Activated T-helper 1 cell treated with anti-CD3 and anti-CD28 coated beads, Interleukin-12 subunit alpha, Interleukin-12 subunit beta, Interleukin-2, Interleukin-4 antibody, amounts not matched to agents 30 ng/mL and 10 ng/mL and 1 ng/mL, durations not matched to agents 14 hours and 24 hours and 36 hours (primary cell): ENCODE measurements around the gene TPRN. TPM values are rescaled to one million over a fixed set of nuclear protein-coding genes. Genes with fewer than 3 reads are reported as not detected.

Source experiments
- DNase-seq: peaks from one replicate; pipeline ENCODE4 v3.0.0; 2021; ENCODE audit warnings: low spot score
- H3K27ac Mint-ChIP-seq: one replicate; pipeline ENCODE4 v1.8.0; 2021; ENCODE audit warnings: mild to moderate bottlenecking, mixed read lengths
- H3K27me3 Mint-ChIP-seq: one replicate; pipeline ENCODE4 v1.8.0; 2022; ENCODE audit warnings: mild to moderate bottlenecking, moderate library complexity, mixed read lengths; ENCODE audit not compliant: insufficient read depth
- H3K36me3 Mint-ChIP-seq: one replicate; pipeline ENCODE4 v1.8.0; 2021; ENCODE audit warnings: low read depth, mixed read lengths
- H3K4me1 Mint-ChIP-seq: one replicate; pipeline ENCODE4 v1.8.0; 2021; ENCODE audit warnings: low read depth, mixed read lengths
- H3K4me3 Mint-ChIP-seq: one replicate; pipeline ENCODE4 v1.8.0; 2021; ENCODE audit warnings: mild to moderate bottlenecking, moderate library complexity, mixed read lengths
- H3K9me3 Mint-ChIP-seq: one replicate; pipeline ENCODE4 v1.8.0; 2021; ENCODE audit warnings: mixed read lengths
- intact Hi-C: fragments of 100-400 bp; cut with micrococcal nuclease; formaldehyde crosslinking; loops from one replicate; pipeline ENCODE4 v1.15.1; 2024
- total RNA-seq: library from RNA; stranded (reverse); gene quantifications from 2 replicates; pipeline ENCODE4 v1.2.3, GENCODE V29; 2022

TPRN gene
- total RNA-seq, 1 donor from 2014 or later: 17.2 TPM

DNA sequence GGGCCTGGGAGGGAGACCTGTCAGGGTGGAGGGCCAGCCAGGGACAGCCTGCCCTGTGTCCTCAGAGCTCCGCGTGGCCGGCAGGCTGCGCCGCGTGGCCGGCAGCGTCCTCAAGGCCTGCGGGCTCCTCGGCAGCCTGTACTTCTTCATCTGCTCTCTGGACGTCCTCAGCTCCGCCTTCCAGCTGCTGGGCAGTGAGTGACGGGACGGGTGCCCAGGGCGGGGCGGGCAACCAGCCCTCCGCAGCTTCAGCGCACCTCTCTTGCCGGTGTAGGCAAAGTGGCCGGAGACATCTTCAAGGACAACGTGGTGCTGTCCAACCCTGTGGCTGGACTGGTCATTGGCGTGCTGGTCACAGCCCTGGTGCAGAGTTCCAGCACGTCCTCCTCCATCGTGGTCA is 32.0 kb upstream of the TPRN start:
- Mint-ChIP-seq H3K36me3 (no peaks in the 10 kb centered on the region), H3K4me3 (no peak overlapping the region), H3K9me3 (no peaks in the 10 kb centered on the region), H3K4me1 (peaks cover 3% of the 10 kb centered on the region), H3K27me3 (peaks cover 5% of the 10 kb centered on the region), H3K27ac (no peak overlapping the region)
- DNase-seq: no peak
- intact Hi-C loops: no loop called here

DNA sequence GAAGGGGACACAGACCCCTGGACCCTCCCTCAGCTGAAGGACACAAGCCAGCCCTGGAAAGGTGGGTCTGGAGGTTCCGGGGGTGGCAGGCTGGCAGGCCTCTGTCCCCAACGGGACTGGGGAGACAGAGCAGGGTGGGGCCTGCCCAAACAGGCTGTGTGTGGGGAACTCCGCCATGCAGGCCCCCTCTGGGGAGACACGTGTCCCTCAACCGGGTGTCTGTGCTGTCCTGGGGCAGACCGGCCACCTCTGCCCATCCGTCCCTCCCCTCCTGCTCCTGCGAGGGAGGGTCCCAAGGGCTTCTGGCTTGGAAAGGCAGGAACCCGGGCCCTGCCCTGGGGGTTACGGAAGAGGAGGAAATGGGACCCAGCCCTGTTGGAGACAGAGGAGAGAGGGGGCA is 31.6 kb upstream of the TPRN start:
- intact Hi-C loops: no loop called here
- Mint-ChIP-seq H3K27ac (no peak overlapping the region), H3K27me3 (peaks cover 5% of the 10 kb centered on the region), H3K36me3 (no peaks in the 10 kb centered on the region), H3K9me3 (no peaks in the 10 kb centered on the region), H3K4me3 (no peak overlapping the region), H3K4me1 (peaks cover 5% of the 10 kb centered on the region)
- no peak for DNase-seq

DNA sequence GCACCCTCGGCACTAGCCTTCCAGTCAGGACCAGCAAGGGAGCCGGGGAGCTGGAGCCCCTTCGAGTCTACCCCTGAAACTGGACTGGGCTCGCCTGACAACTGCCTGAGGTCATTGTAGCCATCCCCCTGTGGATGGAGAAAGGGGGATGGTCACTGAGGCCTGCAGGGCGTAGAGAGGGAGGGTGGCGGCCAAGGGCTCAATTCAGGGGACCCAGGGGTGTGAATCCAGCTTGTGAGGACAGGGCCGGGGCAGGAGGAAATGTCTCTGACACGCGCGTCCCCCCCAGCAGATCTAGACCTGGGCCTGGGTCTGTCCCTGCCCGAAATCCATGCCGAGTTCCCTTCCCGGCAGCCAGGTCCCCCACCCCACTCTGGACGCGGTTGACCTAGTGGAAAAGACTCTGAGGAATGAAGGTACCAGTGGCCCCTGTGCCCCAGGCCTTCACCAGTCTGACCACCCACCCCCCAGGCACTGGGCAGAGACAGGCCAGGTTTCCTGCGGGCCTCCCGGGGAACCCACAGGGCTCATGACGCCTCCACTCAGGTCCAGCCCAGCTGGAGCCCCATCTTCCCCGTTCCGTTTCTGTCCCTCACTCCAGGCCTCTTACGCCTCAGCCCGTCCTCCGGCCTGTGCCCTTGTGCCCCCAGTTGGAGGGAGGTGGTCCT is 31.0 kb upstream of the TPRN start:
- no peak for DNase-seq
- Mint-ChIP-seq H3K4me3 (no peak overlapping the region), H3K27ac (no peak overlapping the region), H3K9me3 (no peaks in the 10 kb centered on the region), H3K4me1 (peaks cover 5% of the 10 kb centered on the region), H3K36me3 (no peaks in the 10 kb centered on the region), H3K27me3 (peaks cover 5% of the 10 kb centered on the region)
- intact Hi-C loops: no loop called here

DNA sequence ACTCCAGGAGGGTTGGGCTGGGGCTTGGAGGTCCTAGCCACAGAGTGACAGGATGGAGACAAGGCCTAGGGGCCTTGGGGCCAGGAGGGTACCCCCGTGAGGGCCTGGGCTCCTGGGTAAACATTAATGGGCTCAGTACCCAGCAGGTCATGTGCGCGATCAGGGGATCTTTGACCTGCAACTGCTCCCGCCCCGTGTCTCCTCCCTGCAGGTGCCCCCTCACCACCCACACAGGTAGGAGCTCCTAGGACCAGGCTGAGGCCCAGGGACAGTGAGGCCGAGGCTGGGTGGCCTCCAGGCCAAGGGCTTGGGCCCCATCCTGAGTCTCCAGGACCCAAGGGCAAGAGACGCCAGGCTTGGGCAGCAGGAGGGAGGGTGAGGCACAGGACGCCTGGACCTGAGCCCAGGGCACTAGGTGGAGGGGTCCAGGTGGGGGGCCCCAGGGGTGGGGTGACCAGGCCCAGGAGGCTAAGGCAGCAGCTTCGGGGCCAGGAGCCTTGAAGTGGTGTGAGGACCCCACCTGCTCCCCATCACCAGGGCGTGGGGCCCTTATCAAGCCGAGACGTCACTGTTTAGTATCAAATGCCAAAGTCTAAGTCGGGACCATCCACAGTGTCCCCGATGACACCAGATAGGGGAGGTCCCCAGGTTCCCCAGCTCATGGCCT is 30.3 kb upstream of the TPRN start, which contains the start of gene SLC34A3:
SLC34A3 (plus strand) TSS at position 197 of the 667 bp plus-strand sequence. CDS start 802 bp downstream, outside the sequence.
- intact Hi-C loops: no loop called here
- Mint-ChIP-seq H3K27me3 (peaks cover 5% of the 10 kb centered on the region), H3K36me3 (no peaks in the 10 kb centered on the region), H3K4me1 (peaks cover 5% of the 10 kb centered on the region), H3K4me3 (no peak within 1 kb of the TSS), H3K27ac (no peak within 1 kb of the TSS), H3K9me3 (no peaks in the 10 kb centered on the region)
- DNase-seq: no peak

DNA sequence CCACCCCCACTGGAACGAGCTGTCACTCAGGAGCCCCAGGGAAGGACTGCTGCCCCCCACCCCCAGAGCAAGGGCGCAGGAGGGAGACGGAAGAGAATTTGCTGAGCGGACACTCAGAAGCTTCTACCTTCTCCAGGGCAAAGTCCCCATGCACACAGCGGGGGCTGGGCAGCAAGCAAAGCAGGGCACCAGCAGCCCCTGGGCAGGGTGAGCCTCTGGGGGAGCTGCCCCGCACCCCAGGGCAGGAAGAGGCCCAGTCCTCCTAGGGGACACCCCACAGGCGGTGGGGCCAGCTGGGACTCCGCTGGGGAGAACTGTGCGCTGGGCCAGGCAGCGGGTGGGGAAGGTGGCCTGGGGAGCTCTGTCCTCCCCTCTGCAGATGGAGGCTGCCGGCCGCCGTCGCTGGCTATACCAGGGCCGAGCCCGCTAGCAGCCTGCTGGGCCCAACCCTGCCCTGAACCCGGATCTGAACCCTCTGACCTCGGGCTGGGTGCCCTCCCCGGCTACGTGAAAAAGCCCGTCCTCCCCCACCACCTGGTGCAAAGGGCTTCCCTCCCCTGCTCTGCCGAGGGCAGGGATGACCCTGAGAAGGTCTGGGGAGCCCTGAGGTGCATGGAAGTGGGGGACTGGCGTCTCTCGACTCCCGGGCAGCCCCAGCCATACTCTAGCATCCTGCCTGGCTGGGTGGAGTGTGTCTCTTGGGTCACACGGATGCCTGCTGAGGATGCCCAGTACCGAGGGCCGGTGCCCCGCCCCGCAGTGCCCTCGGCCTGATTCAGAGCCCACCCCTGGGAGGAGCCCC is 29.6 kb upstream of the TPRN start:
- peaks cover 3% of the 10 kb centered on the region for H3K27me3 Mint-ChIP-seq
- H3K27ac Mint-ChIP-seq: no peak overlapping the region
- DNase-seq: no peak
- intact Hi-C loops: no loop called here
- H3K9me3 Mint-ChIP-seq: no peaks in the 10 kb centered on the region
- peaks cover 5% of the 10 kb centered on the region for H3K4me1 Mint-ChIP-seq
- no peaks in the 10 kb centered on the region for H3K36me3 Mint-ChIP-seq
- H3K4me3 Mint-ChIP-seq: no peak overlapping the region

DNA sequence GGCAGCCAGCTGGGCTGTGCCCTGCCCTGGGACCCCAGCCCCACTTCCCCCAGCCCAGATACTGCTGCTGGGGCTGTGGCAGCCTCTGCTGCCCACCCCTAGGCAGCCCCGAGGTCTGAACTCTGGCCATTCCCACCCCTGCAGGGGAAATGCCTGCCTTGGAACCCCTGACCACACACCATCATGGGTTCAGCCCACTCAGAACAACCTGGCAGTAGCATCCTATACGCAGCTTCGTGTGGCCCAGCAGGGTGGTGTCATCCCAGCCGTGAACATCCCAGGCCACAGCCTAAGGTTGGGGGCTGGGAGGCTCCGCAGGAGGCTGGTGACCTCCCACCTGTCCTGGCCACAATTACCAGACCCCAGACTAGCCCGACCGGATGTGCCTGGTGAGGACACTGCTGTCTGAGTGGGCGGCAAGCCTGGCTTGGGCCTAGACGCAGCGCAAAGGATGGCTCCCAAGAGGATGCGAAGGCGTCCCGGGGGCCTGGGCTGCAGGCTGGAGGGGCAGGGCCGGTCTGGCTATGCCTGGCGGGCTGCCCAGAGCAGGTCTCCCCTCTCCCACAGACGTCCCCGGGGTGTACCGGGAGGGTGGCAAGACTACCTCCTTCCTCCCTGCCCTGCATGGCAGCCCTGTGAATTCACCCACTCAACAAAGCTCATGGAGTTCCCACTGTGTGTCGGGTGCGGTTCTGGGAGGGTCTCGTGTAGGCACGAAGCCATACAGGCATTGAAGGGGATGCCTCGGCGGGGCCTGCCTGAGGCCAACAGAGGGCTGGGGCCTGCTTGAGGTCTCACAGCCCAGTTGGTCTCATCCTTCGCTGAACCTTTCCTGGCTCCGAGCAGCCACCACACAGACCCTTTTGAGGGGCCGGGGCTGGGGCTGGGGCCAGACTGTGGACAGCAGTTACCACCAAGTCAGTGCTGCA is 28.7 kb upstream of the TPRN start:
- Mint-ChIP-seq H3K4me3 (no peak overlapping the region), H3K4me1 (peaks cover 5% of the 10 kb centered on the region), H3K27me3 (no peaks in the 10 kb centered on the region), H3K27ac (no peak overlapping the region), H3K9me3 (no peaks in the 10 kb centered on the region), H3K36me3 (no peaks in the 10 kb centered on the region)
- intact Hi-C loops: no loop called here
- no peak for DNase-seq

DNA sequence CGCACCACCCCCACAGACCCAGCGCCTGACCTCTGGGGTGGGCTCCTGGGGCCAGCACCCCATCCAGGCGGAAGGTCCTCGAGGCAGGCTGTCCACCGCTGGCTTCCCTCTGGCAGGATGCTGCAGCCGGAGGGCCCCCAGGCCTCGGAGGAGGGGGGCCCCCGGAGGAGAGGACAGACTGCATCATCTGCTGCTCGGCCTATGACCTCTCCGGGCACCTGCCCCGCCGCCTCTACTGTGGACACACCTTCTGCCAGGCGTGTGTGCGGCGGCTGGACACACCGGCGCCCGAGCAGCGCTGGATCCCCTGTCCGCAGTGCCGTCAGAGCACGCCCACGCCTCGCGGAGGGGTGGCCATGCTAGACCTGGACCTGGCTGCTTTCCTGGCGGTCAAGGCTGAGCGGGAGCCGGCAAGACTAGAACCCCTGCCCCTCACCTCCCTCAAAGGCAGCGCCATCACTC is 28.0 kb upstream of the TPRN start:
- Mint-ChIP-seq H3K4me1 (peaks cover 5% of the 10 kb centered on the region), H3K4me3 (no peak overlapping the region), H3K36me3 (no peaks in the 10 kb centered on the region), H3K27me3 (no peaks in the 10 kb centered on the region), H3K27ac (no peak overlapping the region), H3K9me3 (no peaks in the 10 kb centered on the region)
- intact Hi-C loops: no loop called here
- DNase-seq: no peak

DNA sequence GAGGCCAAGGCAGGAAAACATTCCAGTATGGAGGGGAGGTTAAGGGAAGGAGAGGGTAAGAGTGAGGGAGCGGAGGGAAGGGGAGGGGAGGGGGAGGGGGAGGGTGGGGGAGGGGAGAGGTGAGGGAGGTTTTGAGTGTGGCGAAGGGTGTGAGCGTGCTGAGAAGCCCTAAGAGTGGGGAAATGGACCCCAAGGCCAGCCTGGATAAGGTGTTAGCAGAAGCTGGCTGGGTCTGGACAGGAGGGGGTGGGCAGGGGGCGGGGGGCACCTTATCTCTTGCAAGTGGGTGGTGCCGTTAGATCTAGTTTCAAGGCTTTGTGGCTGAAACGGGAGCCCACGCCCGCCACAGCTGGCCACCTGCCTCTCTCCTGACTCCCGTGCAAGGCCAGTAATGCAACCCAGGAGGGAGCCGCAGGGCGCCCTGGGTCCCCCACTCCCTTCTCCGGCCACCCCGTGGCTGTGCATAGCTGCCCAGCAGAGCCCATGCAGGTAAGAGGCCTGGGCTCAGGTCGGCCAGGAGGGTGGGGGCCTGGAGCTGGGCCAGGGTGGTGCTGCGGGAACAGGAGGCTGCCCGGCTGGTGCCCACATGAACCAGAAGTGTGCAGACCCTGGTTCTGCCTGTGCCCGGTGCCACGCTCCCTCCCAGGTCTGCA is 27.4 kb upstream of the TPRN start:
- H3K9me3 Mint-ChIP-seq: no peaks in the 10 kb centered on the region
- H3K27ac Mint-ChIP-seq: no peak overlapping the region
- peaks cover 5% of the 10 kb centered on the region for H3K4me1 Mint-ChIP-seq
- intact Hi-C loops: loop anchor here (1.0 kb wide), 3 partner anchors 8 to 110 kb away; no protein-coding TSS in a partner anchor
- DNase-seq: no peak
- no peak overlapping the region for H3K4me3 Mint-ChIP-seq
- no peaks in the 10 kb centered on the region for H3K36me3 Mint-ChIP-seq
- no peaks in the 10 kb centered on the region for H3K27me3 Mint-ChIP-seq

DNA sequence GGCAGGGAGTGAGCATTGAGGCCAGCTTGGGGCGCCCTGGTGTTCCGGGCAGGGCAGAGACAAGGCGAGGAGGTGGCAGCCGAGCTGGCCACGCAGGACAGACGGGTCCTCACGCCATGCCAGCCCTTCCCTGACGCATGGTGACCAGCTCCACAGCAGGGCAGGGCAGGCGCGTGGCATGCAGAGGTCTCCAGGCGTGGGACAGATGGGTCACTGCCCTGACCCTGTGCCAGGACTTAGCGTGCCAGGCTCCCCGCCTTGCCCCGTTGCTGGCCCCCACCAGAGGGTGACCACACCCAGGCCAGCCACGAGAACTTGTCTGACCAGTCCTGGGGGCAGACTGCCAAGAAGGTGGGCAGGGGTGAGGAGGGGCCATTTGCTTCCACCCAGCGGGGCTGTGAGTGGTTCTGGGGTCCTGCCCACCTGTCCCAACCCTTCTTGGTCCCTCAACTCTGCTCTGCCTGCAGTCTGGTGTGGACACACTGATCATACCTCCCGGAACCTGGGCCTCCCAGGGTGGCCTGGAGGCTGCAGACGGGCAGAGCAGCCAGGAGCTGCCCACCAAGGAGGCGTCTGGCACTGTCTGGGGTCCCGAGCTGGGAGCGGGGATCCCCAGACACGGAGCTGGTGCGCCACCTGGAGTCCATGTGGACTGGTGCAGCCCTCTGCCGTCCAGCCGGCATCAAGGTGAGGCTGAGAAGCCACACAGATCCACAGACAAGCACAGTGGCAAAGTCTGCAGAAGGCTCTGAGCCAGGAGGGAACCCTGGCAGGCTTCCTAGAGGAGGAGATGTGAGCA is 26.7 kb upstream of the TPRN start, which contains the start of gene RNF224:
RNF224 (plus strand) TSS at position 449 of the 799 bp plus-strand sequence. CDS start 834 bp downstream, outside the sequence.
- intact Hi-C loops: loop anchor here (1.0 kb wide), 3 partner anchors 9 to 109 kb away; no protein-coding TSS in a partner anchor
- no peaks in the 10 kb centered on the region for H3K9me3 Mint-ChIP-seq
- no peak within 1 kb of the TSS for H3K4me3 Mint-ChIP-seq
- peak; percentile 73 for DNase-seq
- no peak within 1 kb of the TSS for H3K27ac Mint-ChIP-seq
- H3K27me3 Mint-ChIP-seq: no peaks in the 10 kb centered on the region
- H3K36me3 Mint-ChIP-seq: no peaks in the 10 kb centered on the region
- H3K4me1 Mint-ChIP-seq: peaks cover 5% of the 10 kb centered on the region

DNA sequence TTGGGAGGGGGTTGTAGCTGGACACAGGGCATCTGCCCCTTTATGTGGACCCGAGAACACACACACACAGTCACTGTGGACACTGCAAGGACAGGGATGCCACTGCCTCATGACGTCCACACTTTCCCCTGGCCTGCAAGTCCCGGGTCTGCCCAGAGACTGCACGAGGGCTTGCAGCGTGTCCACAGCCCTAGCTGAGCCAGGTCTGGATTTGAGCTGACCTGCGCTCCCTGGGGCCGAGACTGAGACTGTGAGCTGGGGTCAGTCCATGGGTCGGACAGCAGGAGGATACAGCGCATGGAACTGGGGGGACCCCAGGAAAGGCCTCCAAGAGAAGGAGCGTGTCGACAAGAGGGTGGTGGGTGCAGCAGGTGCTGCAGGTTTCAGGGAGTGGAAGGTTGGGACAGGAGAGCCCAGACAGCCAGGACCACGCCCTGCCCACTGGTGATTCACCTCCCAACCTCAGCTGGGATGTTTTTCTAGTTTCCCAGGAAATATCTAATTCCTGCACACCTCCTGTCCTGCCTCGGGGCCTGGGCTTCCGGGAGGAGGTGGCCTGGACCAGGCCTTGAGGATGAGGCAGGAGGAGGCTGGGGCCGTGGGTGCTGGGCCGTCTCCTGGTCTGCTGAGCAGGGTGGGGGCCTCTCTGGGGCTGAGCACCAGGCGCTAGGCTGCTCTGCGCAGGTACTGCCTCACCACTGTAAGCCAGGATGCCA is 26.0 kb upstream of the TPRN start:
- Mint-ChIP-seq H3K27ac (no peak overlapping the region), H3K4me3 (no peak overlapping the region), H3K4me1 (peaks cover 5% of the 10 kb centered on the region), H3K36me3 (no peaks in the 10 kb centered on the region), H3K9me3 (no peaks in the 10 kb centered on the region), H3K27me3 (no peaks in the 10 kb centered on the region)
- no peak for DNase-seq
- intact Hi-C loops: loop anchor here (1.0 kb wide), 3 partner anchors 10 to 108 kb away; no protein-coding TSS in a partner anchor
